SK-N-SH (cell line): Measurements from ENCODE around the gene TERF2IP.

ENCODE experiments used
- EP300 ChIP-seq, 2 experiments: IDR thresholded peaks; 2 replicates each; pipeline versions ENCODE4 v1.4.0 to v1.6.1; 2012; ENCODE audit warnings: borderline replicate concordance in 1 of 2, low read depth in 1 of 2, low read length in 1 of 2
- GABPA ChIP-seq: IDR thresholded peaks from 2 replicates; pipeline ENCODE4 v1.4.0; 2012; ENCODE audit warnings: low read depth, mild to moderate bottlenecking
- MXI1 ChIP-seq: IDR thresholded peaks from 2 replicates; pipeline ENCODE4 v1.6.1; 2012; ENCODE audit warnings: mild to moderate bottlenecking, low read depth, low read length, improper control_type of control experiment
- NRF1 ChIP-seq: IDR thresholded peaks from 2 replicates; pipeline ENCODE4 v1.6.1; 2012; ENCODE audit warnings: low read depth, mild to moderate bottlenecking, low read length
- TF ChIP-seq, protein P1 (sequence below): fragments of 200-600 bp; sonication (generic); IDR thresholded peaks from 2 replicates; pipeline ENCODE4 v1.6.1; 2017; ENCODE audit warnings: antibody characterized with exemption, mild to moderate bottlenecking, moderate library complexity

GRCh38 chr16:75603241-75603640 lies 44.3 kb upstream of the TERF2IP start:
- TF ChIP-seq MXI1 (no peak), GABPA (no peak), EP300 (IDR thresholded peaks at IDR 0.05; ENCODE audit: borderline replicate concordance in 1 of 2, low read depth in 1 of 2, low read length in 1 of 2) (no peak), NRF1 (no peak)
- TF ChIP-seq, protein P1, sequence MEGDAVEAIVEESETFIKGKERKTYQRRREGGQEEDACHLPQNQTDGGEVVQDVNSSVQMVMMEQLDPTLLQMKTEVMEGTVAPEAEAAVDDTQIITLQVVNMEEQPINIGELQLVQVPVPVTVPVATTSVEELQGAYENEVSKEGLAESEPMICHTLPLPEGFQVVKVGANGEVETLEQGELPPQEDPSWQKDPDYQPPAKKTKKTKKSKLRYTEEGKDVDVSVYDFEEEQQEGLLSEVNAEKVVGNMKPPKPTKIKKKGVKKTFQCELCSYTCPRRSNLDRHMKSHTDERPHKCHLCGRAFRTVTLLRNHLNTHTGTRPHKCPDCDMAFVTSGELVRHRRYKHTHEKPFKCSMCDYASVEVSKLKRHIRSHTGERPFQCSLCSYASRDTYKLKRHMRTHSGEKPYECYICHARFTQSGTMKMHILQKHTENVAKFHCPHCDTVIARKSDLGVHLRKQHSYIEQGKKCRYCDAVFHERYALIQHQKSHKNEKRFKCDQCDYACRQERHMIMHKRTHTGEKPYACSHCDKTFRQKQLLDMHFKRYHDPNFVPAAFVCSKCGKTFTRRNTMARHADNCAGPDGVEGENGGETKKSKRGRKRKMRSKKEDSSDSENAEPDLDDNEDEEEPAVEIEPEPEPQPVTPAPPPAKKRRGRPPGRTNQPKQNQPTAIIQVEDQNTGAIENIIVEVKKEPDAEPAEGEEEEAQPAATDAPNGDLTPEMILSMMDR, result no peak
